ENCODE measurements around the gene NFATC2.

NFATC2 gene

GRCh38 chr20:51357543-51357942 lies 185.0 kb downstream of the NFATC2 start:
- TF ChIP-seq CTCF (IDR thresholded peaks at IDR 0.05; ENCODE audit: control insufficient read depth, extremely low read depth, insufficient read depth), result no peak
- no peak for DNase-seq (ENCODE audit: low read depth)

DNA sequence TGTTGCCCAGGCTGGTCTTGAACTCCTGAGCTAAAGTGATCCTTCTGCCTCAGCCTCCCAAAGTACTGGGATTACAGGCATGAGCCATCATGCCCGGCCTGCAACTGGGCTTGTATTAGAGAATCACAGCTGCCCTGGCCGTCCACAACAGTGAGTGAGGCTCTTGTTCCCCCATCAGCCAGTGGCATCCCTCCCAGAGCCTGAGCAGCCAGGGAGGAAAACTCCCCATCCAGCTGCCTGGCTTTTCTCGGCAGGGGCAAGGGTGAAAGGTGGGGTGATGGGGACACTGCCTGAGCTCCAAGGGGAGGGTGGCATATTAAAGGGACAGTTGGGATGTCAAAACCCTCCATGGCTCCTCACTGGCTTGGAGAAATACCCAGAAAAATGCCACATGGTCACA lies 185.6 kb downstream of the NFATC2 start:
- no peak overlapping the region for H3K4me3 ChIP-seq (ENCODE audit: low read depth, low read length)
- no peak for TF ChIP-seq CTCF (IDR thresholded peaks at IDR 0.05; ENCODE audit: control insufficient read depth, extremely low read depth, insufficient read depth)
- no peak for DNase-seq (ENCODE audit: low read depth)

More at GRCh38 chr20:51357543-51357942, 185.0 kb downstream of the NFATC2 start:
- no peak overlapping the region for H3K4me3 ChIP-seq (ENCODE audit: low read depth, low read length)

- no peak overlapping the region for H3K4me3 ChIP-seq (ENCODE audit: low read depth, low read length)
- no peak for TF ChIP-seq CTCF (IDR thresholded peaks at IDR 0.05; ENCODE audit: control insufficient read depth, extremely low read depth, insufficient read depth)
- DNase-seq (ENCODE audit: low read depth), result peak; percentile 18
These were observed 187.7 kb downstream of the NFATC2 start for GRCh38 chr20:51354769-51355319.

- no peak for TF ChIP-seq CTCF (IDR thresholded peaks at IDR 0.05; ENCODE audit: control insufficient read depth, extremely low read depth, insufficient read depth)
- no peak for DNase-seq (ENCODE audit: low read depth)
- no peak overlapping the region for H3K4me3 ChIP-seq (ENCODE audit: low read depth, low read length)
These were observed 188.2 kb downstream of the NFATC2 start for GRCh38 chr20:51354191-51354768.

GRCh38 chr20:51353491-51353890 lies 189.0 kb downstream of the NFATC2 start:
- H3K4me3 ChIP-seq (ENCODE audit: low read depth, low read length), result no peak overlapping the region
- no peak for DNase-seq (ENCODE audit: low read depth)
- no peak for TF ChIP-seq CTCF (IDR thresholded peaks at IDR 0.05; ENCODE audit: control insufficient read depth, extremely low read depth, insufficient read depth)

DNA sequence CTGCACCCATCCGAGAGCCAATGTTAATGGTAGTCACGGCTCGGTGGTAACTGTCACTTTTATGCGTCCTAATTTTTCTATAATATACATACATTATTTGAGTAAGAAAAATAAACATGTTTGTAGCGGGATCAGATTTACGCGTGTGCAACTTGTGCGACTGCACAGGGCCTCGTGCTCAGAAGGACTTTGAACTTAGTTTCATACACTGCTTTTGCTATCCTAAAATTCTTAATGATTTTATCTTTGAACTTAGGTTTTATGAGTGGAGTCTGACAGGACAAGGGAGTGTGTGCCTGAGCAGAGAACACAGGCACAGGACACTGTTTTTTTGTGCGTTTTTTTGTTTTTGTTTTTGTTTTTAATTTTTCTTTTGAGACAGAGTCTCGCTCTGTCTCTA lies 189.7 kb downstream of the NFATC2 start:
- no peak for TF ChIP-seq CTCF (IDR thresholded peaks at IDR 0.05; ENCODE audit: control insufficient read depth, extremely low read depth, insufficient read depth)
- H3K4me3 ChIP-seq (ENCODE audit: low read depth, low read length), result no peak overlapping the region
- DNase-seq (ENCODE audit: low read depth), result no peak

All from LNCaP clone FGC (cell line).